H1 (cell line): Measurements from ENCODE around the gene AGBL5. TPM values are rescaled to one million over a fixed set of nuclear protein-coding genes. Genes with fewer than 3 reads are reported as not detected.

Experiments
- CTCF ChIA-PET: fragments of 300-600 bp; sonication (Branson Sonifier 250); formaldehyde crosslinking; loops from one replicate; lab custom pipeline; 2021; ENCODE audit not compliant: partially characterized antibody; lab: Charles Lee
- POLR2A ChIA-PET: fragments of 300-600 bp; sonication (Branson Sonifier 250); formaldehyde crosslinking; loops from one replicate; lab custom pipeline; 2021; ENCODE audit warnings: inconsistent platforms; ENCODE audit not compliant: partially characterized antibody; lab: Charles Lee
- DNase-seq, 2 experiments: peaks; one replicate each; pipeline versions ENCODE4 v3.0.0 to v3.0.0-alpha.2; 2010 to 2022; ENCODE audit warnings: low spot score in 2 of 2, low read depth in 1 of 2, mixed read lengths in 1 of 2
- FAIRE-seq: peaks from 2 replicates; lab custom pipeline; 2011; peaks lifted over from hg19 to GRCh38; lab: Jason Lieb, UNC
- H2AFZ ChIP-seq: 2 replicates; pipeline ENCODE4 v1.8.1; 2012; ENCODE audit warnings: low read length, inconsistent platforms
- H2AK5ac ChIP-seq: 2 replicates; pipeline ENCODE4 v1.6.1; 2013; ENCODE audit warnings: low read depth, low read length
- H2BK120ac ChIP-seq: replicated peaks from 2 replicates; pipeline ENCODE3; 2013; ENCODE audit warnings: low read depth, low read length, inconsistent platforms
- H2BK12ac ChIP-seq: 2 replicates; pipeline ENCODE4 v1.6.1; 2013; ENCODE audit warnings: low read depth, low read length
- H2BK15ac ChIP-seq: 2 replicates; pipeline ENCODE4 v1.6.1; 2013; ENCODE audit warnings: low read length
- H2BK20ac ChIP-seq: 2 replicates; pipeline ENCODE4 v1.6.1; 2013; ENCODE audit warnings: low read length
- H2BK5ac ChIP-seq: 2 replicates; pipeline ENCODE4 v1.6.1; 2013; ENCODE audit warnings: low read depth, low read length
- H3K14ac ChIP-seq: 2 replicates; pipeline ENCODE4 v1.6.1; 2013; ENCODE audit warnings: inconsistent platforms; ENCODE audit not compliant: insufficient read length
- H3K18ac ChIP-seq: 2 replicates; pipeline ENCODE4 v1.6.1; 2013; ENCODE audit warnings: low read length; ENCODE audit errors: extremely low read depth
- H3K23ac ChIP-seq: 2 replicates; pipeline ENCODE4 v1.6.1; 2013; ENCODE audit warnings: inconsistent platforms; ENCODE audit not compliant: insufficient read length
- H3K23me2 ChIP-seq: 2 replicates; pipeline ENCODE4 v1.6.1; 2013; ENCODE audit warnings: low read depth, low read length
- H3K27ac ChIP-seq: 2 replicates; pipeline ENCODE4 v1.6.1; 2011; ENCODE audit warnings: low read depth, low read length, inconsistent platforms
- H3K27me3 ChIP-seq, 4 experiments: replicated peaks in 1 of 4; 1 replicate in 1 of 4; 2 replicates in 3 of 4; pipeline versions ENCODE4 v1.6.1 to v1.8.1; 2011 to 2013; ENCODE audit warnings: low read length in 3 of 4, mild to moderate bottlenecking in 3 of 4, inconsistent platforms in 2 of 4, mixed read lengths in 2 of 4, moderate library complexity in 1 of 4; ENCODE audit not compliant: control insufficient read depth in 3 of 4, insufficient read depth in 3 of 4; ENCODE audit errors: extremely low read depth in 1 of 4
- H3K36me3 ChIP-seq, 4 experiments: 2 replicates each; pipeline versions ENCODE4 v1.6.1 to v1.8.1; 2011 to 2013; ENCODE audit warnings: mild to moderate bottlenecking in 4 of 4, low read length in 3 of 4, moderate library complexity in 2 of 4, control low read depth in 1 of 4, inconsistent platforms in 1 of 4; ENCODE audit not compliant: insufficient read depth in 4 of 4, control insufficient read depth in 2 of 4
- H3K4ac ChIP-seq: replicated peaks from 2 replicates; pipeline ENCODE3; 2013; ENCODE audit warnings: low read length, low read depth, mixed read lengths, inconsistent platforms; ENCODE audit not compliant: insufficient read length
- H3K4me1 ChIP-seq, 4 experiments: replicated peaks in 1 of 4; 1 replicate in 1 of 4; 2 replicates in 3 of 4; pipeline versions ENCODE4 v1.6.1 to v1.8.1; 2011 to 2013; ENCODE audit warnings: low read length in 3 of 4, inconsistent platforms in 2 of 4, mixed read lengths in 1 of 4; ENCODE audit not compliant: insufficient read depth in 4 of 4, control insufficient read depth in 3 of 4
- H3K4me2 ChIP-seq, 2 experiments: 2 replicates each; pipeline versions ENCODE4 v1.6.1 to v1.8.1; 2011 to 2013; ENCODE audit warnings: low read depth in 2 of 2, low read length in 2 of 2, control low read depth in 1 of 2, inconsistent platforms in 1 of 2, mild to moderate bottlenecking in 1 of 2; ENCODE audit not compliant: insufficient read depth in 1 of 2
- H3K4me3 ChIP-seq, 4 experiments: fragments of 200-600, 300-600 bp in 1 of 4; sonication (generic), shearing (Covaris generic), sonication (Bioruptor Twin) in 1 of 4; 2 replicates each; pipeline versions ENCODE4 v1.5.1 to v1.8.1; 2011 to 2016; ENCODE audit warnings: low read length in 4 of 4, low read depth in 3 of 4, control low read depth in 2 of 4, inconsistent platforms in 2 of 4, mild to moderate bottlenecking in 2 of 4, mixed read lengths in 1 of 4, moderate library complexity in 1 of 4; ENCODE audit not compliant: insufficient read depth in 2 of 4; ENCODE audit errors: extremely low read depth in 1 of 4
- H3K56ac ChIP-seq: replicated peaks from 2 replicates; pipeline ENCODE3; 2013; ENCODE audit warnings: low read depth, mild to moderate bottlenecking, mixed read lengths, low read length, inconsistent platforms; ENCODE audit not compliant: insufficient read length
- H3K79me1 ChIP-seq: 2 replicates; pipeline ENCODE4 v1.6.1; 2013; ENCODE audit warnings: low read depth, low read length, control low read depth
- H3K79me2 ChIP-seq, 2 experiments: 2 replicates each; pipeline versions ENCODE4 v1.6.1 to v1.8.1; 2012 to 2013; ENCODE audit warnings: low read length in 2 of 2, mild to moderate bottlenecking in 2 of 2, inconsistent platforms in 1 of 2; ENCODE audit not compliant: insufficient read depth in 2 of 2, control insufficient read depth in 1 of 2
- H3K9ac ChIP-seq, 4 experiments: replicated peaks in 1 of 4; 1 replicate in 1 of 4; 2 replicates in 3 of 4; pipeline versions ENCODE4 v1.6.1 to v1.8.1; 2011 to 2013; ENCODE audit warnings: low read depth in 3 of 4, low read length in 3 of 4, control low read depth in 2 of 4, mild to moderate bottlenecking in 2 of 4, moderate library complexity in 2 of 4, inconsistent platforms in 1 of 4; ENCODE audit errors: extremely low read depth in 1 of 4
- H3K9me3 ChIP-seq, 2 experiments: 2 replicates each; pipeline versions ENCODE4 v1.6.1 to v1.8.1; 2012 to 2013; ENCODE audit warnings: mild to moderate bottlenecking in 2 of 2, moderate library complexity in 2 of 2, control low read depth in 1 of 2, inconsistent platforms in 1 of 2, low read depth in 1 of 2, low read length in 1 of 2, mixed read lengths in 1 of 2; ENCODE audit not compliant: insufficient read depth in 2 of 2
- H4K20me1 ChIP-seq, 2 experiments: replicated peaks in 1 of 2; 2 replicates each; pipeline versions ENCODE3 to v1.8.1; 2011 to 2013; ENCODE audit warnings: inconsistent platforms in 2 of 2, low read length in 2 of 2, mild to moderate bottlenecking in 1 of 2; ENCODE audit not compliant: insufficient read depth in 2 of 2, control insufficient read depth in 1 of 2
- H4K5ac ChIP-seq: 2 replicates; pipeline ENCODE4 v1.6.1; 2013; ENCODE audit warnings: low read length, low read depth, mixed read lengths, inconsistent platforms; ENCODE audit not compliant: insufficient read length
- H4K8ac ChIP-seq: 2 replicates; pipeline ENCODE4 v1.8.0; 2013; ENCODE audit warnings: mild to moderate bottlenecking, moderate library complexity, low read length, inconsistent platforms; ENCODE audit not compliant: insufficient read depth; ENCODE audit errors: extremely low read depth
- H4K91ac ChIP-seq: replicated peaks from 2 replicates; pipeline ENCODE3; 2013; ENCODE audit warnings: low read length, mixed read lengths, inconsistent platforms; ENCODE audit not compliant: insufficient read length
- ASH2L ChIP-seq: fragments of 200-600, 300-600 bp; sonication (generic); IDR thresholded peaks from one replicate; pipeline ENCODE4 v1.7.1; 2017; ENCODE audit warnings: low read length
- BACH1 ChIP-seq: IDR thresholded peaks from 2 replicates; pipeline ENCODE4 v1.6.1; 2012; ENCODE audit warnings: low read length, improper control_type of control experiment
- BCL11A ChIP-seq, 2 experiments: IDR thresholded peaks; one replicate each; pipeline ENCODE4 v1.6.1; 2011; ENCODE audit warnings: low read depth in 2 of 2, low read length in 2 of 2, mild to moderate bottlenecking in 2 of 2
- CBX8 ChIP-seq: fragments of 300-800, 300-1000 bp; sonication (generic); IDR thresholded peaks from 2 replicates; pipeline ENCODE4 v1.7.1; 2016; ENCODE audit warnings: low read depth, low read length, borderline replicate concordance
- CHD1 ChIP-seq: IDR thresholded peaks from 2 replicates; pipeline ENCODE4 v1.6.1; 2012; ENCODE audit warnings: low read depth, low read length, improper control_type of control experiment
- KDM4A ChIP-seq: IDR thresholded peaks from one replicate; pipeline ENCODE4 v1.7.1; 2012; ENCODE audit warnings: low read depth, mild to moderate bottlenecking, moderate library complexity, low read length, inconsistent platforms; ENCODE audit not compliant: severe bottlenecking
- PHF8 ChIP-seq: fragments of 200-600 bp; sonication (generic); conservative IDR thresholded peaks from 2 replicates; pipeline ENCODE4 v1.7.1; 2012; ENCODE audit warnings: low read depth, mild to moderate bottlenecking, inconsistent platforms, low read length, moderate library complexity
- TCF12 ChIP-seq: IDR thresholded peaks from 2 replicates; pipeline ENCODE4 v1.6.1; 2011; ENCODE audit warnings: low read depth, mild to moderate bottlenecking, low read length
- ZNF274 ChIP-seq: IDR thresholded peaks from 2 replicates; pipeline ENCODE4 v1.7.0; 2012; ENCODE audit warnings: low read length, borderline replicate concordance; ENCODE audit errors: extremely low read depth
- WGBS, 2 experiments: shearing (Covaris generic) in 1 of 2; methylation state at CpG; one replicate each; pipeline versions ENCODE4 v1.1.6 to v1.1.7; 2013 to 2015; ENCODE audit warnings: low lambda C conversion rate in 2 of 2, mixed read lengths in 2 of 2, inconsistent platforms in 1 of 2, low coverage in 1 of 2, missing lambda C conversion rate in 1 of 2; ENCODE audit not compliant: insufficient replicate concordance in 2 of 2, insufficient coverage in 1 of 2, insufficient read length in 1 of 2; ENCODE audit errors: extremely low coverage in 1 of 2, missing lambda C conversion rate in 1 of 2; 5-methylcytosine and 5-hydroxymethylcytosine counted together
- polyA plus RNA-seq, 7 experiments: library from polyadenylated mRNA; depleted of rRNA in 3 of 7; stranded (reverse) in 5 of 7; unstranded in 2 of 7; fragments of >200 nt in 5 of 7; fragments of 200-250 nt in 2 of 7; gene quantifications; 1 replicate in 5 of 7; 2 replicates in 1 of 7; 4 replicates in 1 of 7; pipeline versions ENCODE4 v1.2.1 to v1.2.3, GENCODE V29; 2011 to 2013; ENCODE audit warnings: missing spikeins in 2 of 7, mixed read lengths in 2 of 7
- total RNA-seq: library from RNA; stranded (reverse); fragmentation: NEBNext Ultra II Directional; extraction: Animal tissue kit (Norgen Biotek cat#: 25700); gene quantifications from 2 replicates; pipeline ENCODE4 v1.2.1, GENCODE V29; 2021

AGBL5 gene
- total and polyA plus RNA-seq, 2 of the 8 experiments (the other 6 are each of a cell fraction or from before 2014, with no cell fraction given) = 45.4 to 62.0 TPM

DNA sequence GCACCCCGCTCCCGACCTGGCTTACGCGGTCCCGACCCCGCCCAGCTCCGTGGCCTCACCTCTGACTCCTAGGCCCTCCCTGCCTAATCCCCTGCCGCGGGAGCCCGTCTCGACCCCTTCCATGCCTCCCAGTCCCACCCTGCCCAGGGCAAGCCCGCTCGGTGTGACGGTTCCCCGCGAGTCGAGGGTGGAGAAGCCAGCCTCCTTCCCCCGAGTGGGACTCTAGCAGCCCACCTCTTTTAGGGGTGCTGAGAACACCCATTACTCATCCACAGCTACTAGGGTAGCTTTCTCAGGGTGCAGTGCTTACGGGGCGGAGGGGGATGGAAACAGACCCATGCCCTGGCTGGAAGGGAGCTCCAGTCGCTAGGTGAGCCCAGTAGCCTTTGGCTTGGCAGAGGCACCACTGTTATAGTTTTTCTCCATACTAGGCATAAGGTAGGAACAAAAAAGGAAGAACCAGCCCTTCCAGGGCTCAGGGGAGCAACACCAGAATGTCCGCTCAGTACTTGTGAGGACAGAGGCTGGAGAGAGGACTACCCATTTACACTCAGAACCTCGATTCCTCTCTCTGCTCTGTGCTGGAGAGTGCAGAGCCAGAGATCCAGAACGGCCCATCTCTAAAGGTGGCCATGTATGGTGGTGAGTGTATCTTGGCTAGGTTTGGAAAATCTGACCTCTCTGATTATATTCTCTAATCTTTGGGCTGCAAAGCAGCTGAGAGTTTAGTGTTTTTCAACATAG lies 606 bp downstream of the AGBL5 start:
- H3K4me3 ChIP-seq = peak overlapping the region; percentile 80 to 88 (median 87)
- ChIA-PET POLR2A (interaction anchor here (0.7 to 19.3 kb wide), 10 partner anchors 9 to 206 kb away, joined by 3 to 441 read pairs (median 6); partner anchors contain the start of genes EMILIN1, OST4 and TMEM214), CTCF (interaction anchor here (1.0 to 18.3 kb wide), 5 partner anchors 13 to 35 kb away, joined by 3 to 160 read pairs (median 5); partner anchors contain the start of genes EMILIN1 and KHK)
- H3K56ac ChIP-seq = peak overlapping the region; percentile 32
- 0 out of 2 replicates have a peak overlapping the region, but pooled peaks have one; percentile 45 for H3K27ac ChIP-seq
- H2BK20ac ChIP-seq = no peak overlapping the region
- peaks cover 0 to 4% of the 10 kb centered on the region in 2 experiments for H4K20me1 ChIP-seq
- no peaks in the 10 kb centered on the region for H3K79me2 ChIP-seq
- peak overlapping the region; percentile 73; the same call in 1 of the 2 replicates for H2AFZ ChIP-seq
- 16% methylated on average over 17 of the region's 24 CpGs; no CpG with 5 or more reads in 1 of the 2 experiments for WGBS, 2 experiments
- no peak overlapping the region for H3K14ac ChIP-seq
- H3K9ac ChIP-seq = peak overlapping the region; percentile 56 to 73 (median 64); a peak in 6 of 7 replicates
- H3K36me3 ChIP-seq = peaks cover 15 to 29% (median 22%) of the 10 kb centered on the region in 4 experiments
- H2BK12ac ChIP-seq = 0 out of 2 replicates have a peak overlapping the region, but pooled peaks have one; percentile 27
- H4K8ac ChIP-seq = peak overlapping the region; percentile 54; the same call in 1 of the 2 replicates
- no peaks in the 10 kb centered on the region for H3K27me3 ChIP-seq
- H4K91ac ChIP-seq = peak overlapping the region; percentile 76
- H2BK120ac ChIP-seq = no peak overlapping the region
- H3K4me1 ChIP-seq = no peaks in the 10 kb centered on the region; a peak in 4 of 7 replicates
- peak overlapping the region; percentile 45 for H4K5ac ChIP-seq
- H2BK15ac ChIP-seq = no peak overlapping the region
- peak overlapping the region; percentile 45 for H3K4ac ChIP-seq
- H3K4me2 ChIP-seq = peak overlapping the region; percentile 72 to 97
- H3K23ac ChIP-seq = no peak overlapping the region
- peak in 1 of 2 experiments; percentile 87 for DNase-seq
- peaks cover 13% of the 10 kb centered on the region for H3K23me2 ChIP-seq
- no peaks in the 10 kb centered on the region for H3K79me1 ChIP-seq
- no peaks in the 10 kb centered on the region for H3K9me3 ChIP-seq
- no peak overlapping the region for H2AK5ac ChIP-seq
- no peak overlapping the region for H3K18ac ChIP-seq
- FAIRE-seq = no peak
- TF ChIP-seq PHF8 = no peak
- peak; percentile 16 for TF ChIP-seq ASH2L
- 0 out of 2 replicates have a peak, but pooled peaks have one; percentile 16 for TF ChIP-seq BACH1
- no peak for TF ChIP-seq BCL11A (IDR thresholded peaks at IDR 0.05; ENCODE audit: low read depth in 2 of 2, low read length in 2 of 2)
- peak; percentile 21 for TF ChIP-seq KDM4A
- TF ChIP-seq TCF12 = no peak
- no peak for TF ChIP-seq ZNF274
- no peak for TF ChIP-seq CHD1
- TF ChIP-seq CBX8 = no peak
- H2BK5ac ChIP-seq = peak overlapping the region; percentile 63; the same call in 1 of the 2 replicates
